Adrenal gland (tissue), 12 donors: ENCODE measurements around the gene NCK1. TPM values are rescaled to one million over a fixed set of nuclear protein-coding genes. Genes with fewer than 3 reads are reported as not detected.
"Not testable (repeated sequence)": the region's sequence is repeated elsewhere in the genome, so short reads cannot be mapped to it uniquely, and the experiment has no call there.

Experiments used
- DNase-seq, 7 donors: peaks; one replicate each; pipeline ENCODE4 v3.0.0-alpha.2; 2019 to 2020
- H3K27ac ChIP-seq, 5 donors: fragments of 200-600 bp; sonication (generic) in 4 of 5; 1 replicate in 3 of 5; 2 replicates in 2 of 5; pipeline versions ENCODE4 v1.5.1 to v1.8.0; 2016 to 2020; ENCODE audit warnings: mild to moderate bottlenecking in 1 of 5
- H3K27me3 ChIP-seq: fragments of 200-600 bp; 2 replicates; pipeline ENCODE4 v1.8.0; 2021
- H3K36me3 ChIP-seq, 2 donors: fragments of 200-600 bp; replicated peaks in 1 of 2; 1 replicate in 1 of 2; 2 replicates in 1 of 2; pipeline versions ENCODE4 v1.5.1 to v1.8.0; 2018 to 2022
- H3K4me1 ChIP-seq, 2 donors: fragments of 200-600 bp; replicated peaks in 1 of 2; 1 replicate in 1 of 2; 2 replicates in 1 of 2; pipeline versions ENCODE4 v1.5.1 to v1.8.0; 2018 to 2021
- H3K4me3 ChIP-seq, 4 donors: fragments of 200-600 bp; sonication (generic) in 3 of 4; one replicate each; pipeline ENCODE4 v1.5.1; 2016 to 2018
- H3K9me3 ChIP-seq, 3 donors: fragments of 200-600 bp; sonication (generic) in 1 of 3; replicated peaks in 1 of 3; 1 replicate in 2 of 3; 2 replicates in 1 of 3; pipeline versions ENCODE4 v1.5.1 to v1.8.0; 2016 to 2021
- CTCF ChIP-seq, 6 experiments: fragments of 450-650 bp in 4 of 6; fragments of 200-600 bp in 2 of 6; sonication (generic) in 1 of 6; IDR thresholded peaks; 1 replicate in 5 of 6; 2 replicates in 1 of 6; pipeline versions ENCODE4 v1.5.1 to v1.8.0; 2016 to 2021; ENCODE audit warnings: antibody characterized with exemption in 6 of 6, mild to moderate bottlenecking in 2 of 6, moderate library complexity in 1 of 6
- POLR2A ChIP-seq, 2 donors: fragments of 450-650 bp; IDR thresholded peaks; one replicate each; pipeline ENCODE4 v1.6.1; 2017; ENCODE audit warnings: antibody characterized with exemption in 2 of 2, mild to moderate bottlenecking in 2 of 2, moderate library complexity in 1 of 2
- WGBS, 4 donors: extraction: QIAGEN DNeasy Blood & Tissue Kit in 2 of 4; methylation state at CpG; one replicate each; pipeline versions ENCODE4 v1.1.5 to v1.1.7; 2013 to 2017; 5-methylcytosine and 5-hydroxymethylcytosine counted together
- intact Hi-C, 2 donors: fragments of 100-400 bp; cut with DNase I; formaldehyde crosslinking; loops; one replicate each; pipeline versions ENCODE4 v1.14.1 to v1.15.0; 2022 to 2023
- polyA plus RNA-seq, 3 donors: library from polyadenylated mRNA; stranded (reverse); fragments of 200-250 nt in 2 of 3; fragments of 350-450 nt in 1 of 3; fragmentation: Illumina TruSeq in 1 of 3; extraction: RNeasy Lipid Tissue Mini Kit (QIAGEN cat#74804) in 1 of 3; gene quantifications; one replicate each; pipeline ENCODE4 v1.2.3, GENCODE V29; 2013 to 2014
- total RNA-seq, 9 donors: library from RNA; depleted of rRNA in 4 of 9; stranded (reverse); fragments of >200 nt in 4 of 9; fragments of 120-200 nt in 1 of 9; fragmentation: NEBNext Ultra II Directional in 1 of 9; extraction: Animal tissue kit (Norgen Biotek cat#: 25700) in 1 of 9; gene quantifications; one replicate each; pipeline versions ENCODE4 v1.1.0 to v1.2.4, GENCODE V29; 2013 to 2023
- donor health status: healthy with polysubstance abuse.
- donor health status: Bipolar disorder and iron deficiency.
- donor health status: DM: yes; HTN: yes; CAD: no.
- donor health status: DM: no; HTN: no; CAD: no.
- donor health status: DM: no; HTN: no; CAD: no.
- donor health status: DM: yes; HTN: yes; CAD: no.

The NCK1 gene
- total and polyA plus RNA-seq, 12 donors, result 6.0 to 59.2 (median 36.3) TPM

- no peaks in the 10 kb centered on the region for H3K9me3 ChIP-seq
- H3K27ac ChIP-seq, result no peak overlapping the region
- no peak for DNase-seq
- no peaks in the 10 kb centered on the region for H3K4me1 ChIP-seq
- no peaks in the 10 kb centered on the region for H3K27me3 ChIP-seq
- H3K4me3 ChIP-seq, result no peak overlapping the region
- H3K36me3 ChIP-seq, result no peaks in the 10 kb centered on the region
- intact Hi-C loops, result no loop called here
- no peak for TF ChIP-seq CTCF (IDR thresholded peaks at IDR 0.05)
- no peak for TF ChIP-seq POLR2A (IDR thresholded peaks at IDR 0.05)
- WGBS, 4 donors, result 78 to 94% (median 90%) methylated on average over 3 to 5 of the region's 5 CpGs
Observed at GRCh38 chr3:136982033-136982432, 120.0 kb downstream of the NCK1 start.

- 89 to 97% (median 96%) methylated on average over 4 of the region's 4 CpGs for WGBS, 4 donors
- intact Hi-C loops, result no loop called here
- no peaks in the 10 kb centered on the region for H3K36me3 ChIP-seq
Observed at GRCh38 chr3:136982520-136983138, 120.6 kb downstream of the NCK1 start.

DNA sequence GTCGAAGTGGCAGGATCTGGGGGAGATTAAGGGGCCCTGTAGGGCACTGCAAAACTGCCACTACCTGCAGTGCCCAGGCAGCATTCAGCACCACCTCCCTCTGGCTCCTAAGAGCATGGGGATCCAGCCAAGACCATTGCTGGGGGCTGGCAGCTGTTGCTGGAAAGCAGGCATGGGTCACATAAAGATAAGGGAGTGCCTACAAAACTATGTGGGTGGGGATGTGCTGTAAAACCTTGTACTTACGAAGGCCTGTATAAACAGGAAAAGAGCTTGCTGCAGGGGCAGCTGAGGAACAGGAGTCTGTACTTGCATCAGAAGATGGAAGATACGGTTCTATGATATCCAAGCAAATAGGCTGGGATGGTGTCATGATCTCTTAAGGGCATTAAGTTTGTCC lies 122.8 kb downstream of the NCK1 start:
- 60 to 76% (median 65%) methylated on average over 3 of the region's 3 CpGs for WGBS, 4 donors
- H3K27ac ChIP-seq, result no peak overlapping the region

More at GRCh38 chr3:136982520-136983138, 120.6 kb downstream of the NCK1 start:
- Histone ChIP-seq H3K9me3 (no peaks in the 10 kb centered on the region), H3K4me1 (no peaks in the 10 kb centered on the region), H3K27ac (no peak overlapping the region), H3K4me3 (no peak overlapping the region), H3K27me3 (no peaks in the 10 kb centered on the region)
- no peak for DNase-seq
- no peak for TF ChIP-seq CTCF (IDR thresholded peaks at IDR 0.05)
- no peak for TF ChIP-seq POLR2A (IDR thresholded peaks at IDR 0.05)

GRCh38 chr3:136987398-136987980 lies 125.5 kb downstream of the NCK1 start:
- H3K36me3 ChIP-seq, H3K4me3 ChIP-seq, H3K27ac ChIP-seq, H3K27me3 ChIP-seq, intact Hi-C loops, DNase-seq, H3K9me3 ChIP-seq, H3K4me1 ChIP-seq: not testable (repeated sequence)
- 95 to 100% (median 96%) methylated on average over 9 to 39 of the region's 39 CpGs for WGBS, 4 donors

More for the DNA sequence above, 122.8 kb downstream of the NCK1 start:
- intact Hi-C loops, result no loop called here
- H3K36me3 ChIP-seq, result no peaks in the 10 kb centered on the region
- DNase-seq, result no peak
- H3K27me3 ChIP-seq, result no peaks in the 10 kb centered on the region
- no peaks in the 10 kb centered on the region for H3K9me3 ChIP-seq
- no peak overlapping the region for H3K4me3 ChIP-seq
- TF ChIP-seq POLR2A (IDR thresholded peaks at IDR 0.05), result no peak
- TF ChIP-seq CTCF (IDR thresholded peaks at IDR 0.05), result no peak
- H3K4me1 ChIP-seq, result no peaks in the 10 kb centered on the region

GRCh38 chr3:136988651-136989050 lies 126.6 kb downstream of the NCK1 start:
- no peaks in the 10 kb centered on the region for H3K27me3 ChIP-seq
- no peaks in the 10 kb centered on the region for H3K4me1 ChIP-seq
- no peak for DNase-seq
- WGBS, 4 donors, result 92 to 97% (median 94%) methylated on average over 2 of the region's 2 CpGs
- H3K27ac ChIP-seq, result no peak overlapping the region
- intact Hi-C loops, result no loop called here
- H3K4me3 ChIP-seq, result no peak overlapping the region
- no peaks in the 10 kb centered on the region for H3K36me3 ChIP-seq
- no peaks in the 10 kb centered on the region for H3K9me3 ChIP-seq
- TF ChIP-seq CTCF (IDR thresholded peaks at IDR 0.05) (no peak), POLR2A (IDR thresholded peaks at IDR 0.05) (no peak)
